Astrocyte (in vitro differentiated cells and primary cell): ENCODE data around the gene QRFP.

Source experiments
- CTCF ChIP-seq: IDR thresholded peaks from 2 replicates; pipeline ENCODE4 v1.5.1; 2011; ENCODE audit warnings: low read depth, mild to moderate bottlenecking, inconsistent platforms, low read length, moderate library complexity; ENCODE audit not compliant: insufficient read depth
- EZH2 ChIP-seq: IDR thresholded peaks from 2 replicates; pipeline ENCODE4 v1.6.1; 2012; ENCODE audit warnings: mild to moderate bottlenecking, low read length, inconsistent platforms; ENCODE audit not compliant: insufficient read depth

DNA sequence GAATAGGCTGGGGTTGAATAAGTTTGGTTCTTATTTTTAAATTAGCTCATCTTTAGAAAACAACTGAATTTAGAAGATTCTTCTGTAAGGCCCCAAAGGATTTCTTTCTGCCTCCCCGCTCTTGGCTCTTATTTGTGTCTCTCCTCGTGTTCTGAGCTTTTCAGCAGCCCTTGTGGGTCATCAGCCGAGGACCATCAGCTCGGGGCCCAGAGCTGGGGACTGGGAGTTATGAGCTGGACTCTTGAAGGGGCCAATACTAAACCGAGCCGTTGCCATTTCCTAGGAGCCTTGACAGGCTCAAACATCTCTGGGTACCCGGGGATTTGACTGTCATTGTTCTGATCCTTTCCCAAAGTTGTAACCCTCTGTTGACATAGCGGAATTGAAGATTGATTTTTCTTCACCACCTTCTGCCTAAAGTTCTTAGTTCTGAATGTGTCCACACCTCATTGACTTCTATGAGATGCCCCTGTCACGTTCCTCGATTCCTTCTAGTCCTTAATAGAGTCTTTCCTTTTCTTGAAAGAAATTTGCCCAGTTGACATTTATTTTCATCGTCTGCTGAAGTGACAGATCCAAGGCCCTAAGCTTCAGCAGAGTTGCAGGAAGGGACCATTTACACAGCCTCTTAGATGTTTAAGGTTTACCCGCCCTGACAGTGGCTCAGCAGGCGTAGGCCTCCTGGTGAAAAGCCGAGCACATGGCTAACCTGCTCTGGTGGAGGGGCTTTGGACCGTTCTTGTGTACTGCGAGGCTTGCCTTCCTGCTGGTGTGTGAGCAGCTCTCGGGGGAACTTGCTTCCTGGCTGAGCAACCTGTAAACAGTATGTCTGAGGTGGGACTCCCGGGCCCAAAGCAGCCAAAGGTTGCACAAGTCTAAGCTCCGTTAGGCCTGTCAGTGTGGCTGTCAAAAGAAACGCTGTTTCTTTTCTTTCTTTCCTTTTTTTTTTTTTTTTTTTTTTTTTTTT, 37.6 kb downstream of the QRFP start:
- TF ChIP-seq CTCF (no peak), EZH2 (no peak)
